SU-DHL-6 (cell line): ENCODE measurements around the gene LRFN3.

Experiments used
- CTCF ChIP-seq: fragments of 200-600 bp; sonication (generic); IDR thresholded peaks from one replicate; pipeline ENCODE4 v1.5.1; 2017; ENCODE audit warnings: antibody characterized with exemption, mild to moderate bottlenecking, low read length, moderate library complexity; ENCODE audit not compliant: insufficient read depth, poor library complexity, severe bottlenecking
- EZH2phosphoT487 ChIP-seq: fragments of 200-600 bp; sonication (generic), shearing (Covaris generic); conservative IDR thresholded peaks from 2 replicates; pipeline ENCODE4 v1.6.1; 2018; ENCODE audit warnings: mild to moderate bottlenecking, antibody characterized with exemption, low read length, moderate library complexity, mixed read lengths

DNA sequence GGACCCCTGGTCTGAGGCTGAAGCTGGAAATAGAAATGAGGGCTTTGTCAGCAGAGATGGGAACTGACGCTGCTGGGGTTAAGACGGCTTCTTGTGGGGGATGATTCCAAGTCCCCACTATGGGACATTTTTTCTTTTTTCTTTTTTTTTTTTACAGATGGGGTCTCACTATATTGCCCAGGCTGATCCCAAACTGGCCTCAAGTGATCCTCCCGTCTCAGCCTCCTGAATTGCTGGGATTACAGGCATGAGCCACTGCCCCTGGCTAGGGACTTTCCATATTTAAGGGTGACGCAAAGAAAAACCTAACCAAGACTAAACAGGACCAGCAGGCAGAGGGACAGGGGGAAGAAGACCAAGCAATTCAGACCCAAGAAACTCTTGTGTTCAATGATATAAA, 10.0 kb downstream of the LRFN3 start:
- no peak for TF ChIP-seq CTCF
- TF ChIP-seq EZH2phosphoT487 = no peak
